Activated T-cell treated with anti-CD3 and anti-CD28 coated beads, Interleukin-2, amount 50 U/mL, for 48 hours (primary cell): ENCODE data around the gene TOE1.
A peak's percentile ranks its signal among the peaks of the same experiment; 100 is the strongest.
"Not testable (repeated sequence)": the region's sequence is repeated elsewhere in the genome, so short reads cannot be mapped to it uniquely, and the experiment has no call there.

Experiments used
- DNase-seq, 2 experiments: peaks; one replicate each; pipeline ENCODE4 v3.0.0-alpha.2; 2020

TOE1 gene

GRCh38 chr1:45356186-45356585, 16.2 kb downstream of the TOE1 start:
- DNase-seq: no peak

DNA sequence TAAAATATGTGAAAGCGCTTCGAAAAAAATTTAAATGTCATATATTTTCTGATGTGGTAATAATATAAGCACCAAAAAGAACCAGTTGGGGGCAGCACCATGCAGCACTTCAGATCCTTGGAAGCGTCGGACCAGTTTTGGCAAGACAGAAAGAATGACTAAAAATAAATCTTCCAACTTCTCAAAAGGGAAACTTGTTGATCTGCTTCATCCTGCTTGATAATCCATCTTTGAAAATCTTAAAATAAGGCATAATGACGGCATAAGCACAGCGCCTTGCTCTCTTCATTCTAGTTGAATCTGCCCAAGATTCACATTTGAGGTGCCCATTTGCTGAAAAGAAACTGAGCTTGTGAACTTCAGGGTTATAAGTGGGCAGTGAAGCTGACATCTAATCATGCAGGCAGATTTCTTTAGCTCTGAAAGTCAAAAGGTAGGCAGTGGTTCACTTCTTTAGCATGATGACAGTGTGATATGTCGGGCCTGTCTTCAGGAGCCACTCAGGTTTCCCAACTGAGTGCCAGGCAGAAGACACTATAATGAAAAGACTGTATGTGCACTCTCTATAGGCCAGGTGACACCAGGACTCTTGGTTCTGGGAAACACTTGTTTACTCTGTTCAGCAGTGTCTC, 20.0 kb downstream of the TOE1 start:
- peak; percentile 65 for DNase-seq

DNA sequence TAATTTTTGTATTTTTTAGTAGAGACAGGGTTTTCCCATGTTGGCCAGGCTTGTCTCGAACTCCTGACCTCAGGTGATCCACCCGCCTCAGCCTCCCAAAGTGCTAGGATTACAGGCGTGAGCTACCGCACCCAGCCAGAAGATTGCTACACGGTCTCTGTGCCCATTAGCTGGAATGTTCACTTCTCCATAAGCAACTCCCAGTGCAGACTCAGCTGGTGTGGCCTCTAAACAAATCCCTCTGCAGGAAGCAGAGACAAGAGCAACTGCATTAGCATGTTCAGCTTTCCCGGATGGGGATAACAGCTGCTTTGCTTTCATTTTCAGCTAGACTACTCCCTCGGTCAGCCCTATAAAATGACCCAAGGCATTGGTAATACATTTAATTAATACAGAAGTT, 21.0 kb downstream of the TOE1 start:
- DNase-seq: not testable (repeated sequence)

DNA sequence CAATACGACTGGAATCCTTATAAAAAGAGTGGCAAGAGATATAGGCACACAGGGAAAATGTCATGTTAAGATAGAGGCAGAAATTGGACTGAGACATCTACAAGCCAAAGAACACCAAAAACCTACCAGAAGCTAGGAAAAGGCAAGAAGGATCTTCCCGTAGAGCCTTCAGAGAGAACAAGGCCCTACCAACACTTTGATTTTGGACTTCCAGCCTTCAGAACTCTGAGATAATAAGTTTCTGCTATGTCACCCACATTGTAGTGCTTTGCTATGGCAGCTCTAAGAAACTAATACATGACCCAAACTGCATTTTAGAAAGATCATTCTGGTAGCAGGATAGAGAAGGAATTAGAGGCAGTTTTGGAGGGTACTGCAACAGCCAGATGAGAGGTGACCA, 24.3 kb downstream of the TOE1 start:
- DNase-seq: no peak

GRCh38 chr1:45365051-45365450, 25.1 kb downstream of the TOE1 start:
- no peak for DNase-seq

DNA sequence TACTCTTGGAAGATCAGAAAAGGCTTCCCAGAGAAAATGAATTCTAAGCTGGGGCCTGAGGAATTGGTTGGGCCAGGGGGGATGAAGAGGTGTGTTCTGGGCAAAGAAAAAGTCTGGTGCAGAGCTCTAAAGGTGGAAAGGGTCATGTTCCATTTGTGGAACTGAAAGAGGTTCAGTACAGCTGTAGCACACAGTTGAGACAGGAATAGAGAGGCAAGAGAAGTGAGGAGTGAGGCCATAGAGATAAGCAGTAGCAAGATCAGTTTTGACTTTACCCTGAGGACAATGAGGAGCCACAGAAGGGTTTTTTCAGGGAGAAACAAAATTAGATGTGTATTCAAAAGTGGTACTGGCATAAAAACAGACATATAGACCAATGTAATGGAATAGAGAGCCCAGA, 30.6 kb downstream of the TOE1 start:
- no peak for DNase-seq

GRCh38 chr1:45373573-45373972, 33.6 kb downstream of the TOE1 start:
- DNase-seq: no peak

DNA sequence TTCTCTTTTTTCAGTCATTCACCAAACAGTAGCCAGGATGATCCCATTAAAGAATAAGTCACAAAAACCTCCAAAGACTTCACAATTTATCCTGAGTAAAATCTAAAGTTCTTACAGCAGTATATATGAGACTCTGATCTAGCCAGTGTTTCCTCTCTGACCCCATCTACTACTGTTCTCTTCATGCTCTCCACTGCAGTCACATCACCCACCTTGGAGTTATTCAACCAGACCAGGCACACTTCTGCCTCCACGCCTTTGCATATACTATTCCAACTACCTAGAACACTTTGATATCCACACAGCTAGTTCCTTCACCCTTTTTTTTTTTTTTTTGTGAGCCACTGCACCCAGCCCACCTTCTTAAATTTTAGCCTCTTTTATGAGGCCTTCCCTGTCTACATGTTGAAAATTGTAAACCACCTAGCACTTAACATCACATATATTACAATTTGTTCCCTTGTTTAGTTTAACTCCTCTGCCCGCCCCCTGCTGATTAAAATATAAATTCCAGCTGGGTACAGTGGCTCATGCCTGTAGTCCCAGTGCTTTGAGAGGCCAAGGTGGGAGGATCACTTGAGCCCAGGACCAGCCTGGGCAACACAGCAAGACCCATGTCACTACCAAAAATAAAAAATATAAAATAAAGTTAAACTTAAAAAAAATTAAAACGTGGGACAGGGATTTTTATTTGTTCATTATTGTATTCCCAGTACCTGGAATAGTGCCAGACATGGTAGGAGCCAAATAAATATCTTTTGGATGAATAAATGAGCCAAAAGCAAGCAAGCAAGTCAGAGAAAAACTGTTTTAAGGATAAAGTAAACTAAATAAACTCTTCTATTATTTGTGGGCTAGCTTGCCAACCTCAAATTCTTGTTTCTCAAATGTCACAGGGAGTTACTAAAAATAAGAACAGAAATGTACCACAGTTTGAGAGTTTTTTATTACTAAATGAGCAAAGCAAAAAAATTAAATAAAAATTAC, 35.4 kb downstream of the TOE1 start:
- DNase-seq: no peak

DNA sequence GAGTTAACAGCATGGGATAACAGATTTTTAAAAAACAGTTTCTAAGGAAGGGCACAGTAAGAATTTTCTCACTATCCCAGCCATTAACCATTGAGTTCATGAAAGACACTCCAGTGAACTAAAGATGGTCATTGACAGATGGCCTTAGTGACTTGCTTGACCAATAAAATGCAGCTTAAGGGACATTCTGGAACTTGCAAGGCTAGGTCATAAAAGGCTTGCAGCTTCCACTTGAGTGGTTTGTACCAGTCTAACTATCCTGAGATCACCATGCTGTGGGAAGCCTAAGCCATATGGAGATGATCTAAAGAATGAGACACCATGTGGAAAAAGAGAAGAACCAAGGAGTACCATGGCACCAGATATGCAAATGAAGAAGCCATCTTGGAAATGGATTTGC, 38.2 kb downstream of the TOE1 start:
- DNase-seq: no peak

- no peak for DNase-seq
Measured at GRCh38 chr1:45379524-45379923, 39.6 kb downstream of the TOE1 start.

GRCh38 chr1:45380125-45380524, 40.2 kb downstream of the TOE1 start:
- DNase-seq: no peak

- DNase-seq: no peak
Measured at GRCh38 chr1:45380730-45381129, 40.8 kb downstream of the TOE1 start.

DNA sequence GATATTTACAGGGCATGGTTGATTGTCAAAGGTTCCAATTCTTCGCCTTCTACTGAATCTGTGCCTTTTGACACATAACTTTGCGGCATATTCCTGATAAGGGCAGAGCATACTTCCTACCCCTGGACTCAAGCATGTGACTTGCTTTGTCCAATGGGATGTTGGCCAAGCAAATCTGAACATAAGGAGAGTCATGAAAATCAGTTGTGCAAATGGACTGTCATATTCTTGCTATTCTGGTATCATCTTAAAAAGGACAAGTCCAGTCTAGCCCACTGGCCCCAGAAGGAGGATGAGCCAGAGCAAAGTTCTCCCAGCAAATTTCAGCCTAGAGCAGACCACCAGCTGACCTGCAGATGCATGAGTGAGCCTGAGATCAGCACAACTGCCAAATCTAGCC, 41.3 kb downstream of the TOE1 start:
- DNase-seq: no peak

GRCh38 chr1:45383191-45383590, 43.2 kb downstream of the TOE1 start:
- no peak for DNase-seq

DNA sequence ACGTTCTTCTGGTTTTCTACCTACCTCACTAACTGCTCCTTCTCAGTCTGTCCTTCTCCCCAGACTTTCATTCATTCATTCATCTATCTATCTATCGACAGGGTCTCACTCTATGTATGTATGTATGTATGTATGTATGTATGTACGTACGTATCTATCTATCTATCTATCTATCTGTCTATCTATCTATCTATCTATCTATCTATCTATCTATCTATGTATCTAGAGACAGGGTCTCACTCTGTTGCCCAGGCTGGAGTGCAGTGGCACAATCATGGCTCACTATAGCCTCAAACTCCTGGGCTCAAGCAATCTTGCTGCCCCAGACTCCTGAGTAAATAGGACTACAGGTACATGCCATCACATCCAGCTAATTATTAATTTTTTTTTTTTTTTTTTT, 44.2 kb downstream of the TOE1 start:
- DNase-seq: not testable (repeated sequence)

DNA sequence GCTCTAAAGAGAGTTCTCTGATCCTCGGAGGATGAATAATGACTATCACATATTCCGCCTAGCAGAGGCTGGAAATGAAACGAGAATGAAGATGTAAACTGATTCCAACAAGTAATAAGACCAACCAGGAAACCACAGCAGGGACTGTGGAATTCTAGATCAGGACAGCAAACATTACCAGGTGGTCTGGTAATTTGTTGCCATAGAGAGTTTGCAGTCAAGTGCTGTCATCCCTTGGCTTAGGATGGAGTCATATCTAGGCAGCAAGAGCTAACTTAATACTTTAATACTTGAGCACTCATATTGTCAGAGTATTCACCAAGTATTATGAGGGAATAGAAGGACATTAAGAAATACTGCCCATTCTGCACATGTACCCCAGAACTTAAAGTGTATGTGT, 45.3 kb downstream of the TOE1 start:
- DNase-seq: no peak

DNA sequence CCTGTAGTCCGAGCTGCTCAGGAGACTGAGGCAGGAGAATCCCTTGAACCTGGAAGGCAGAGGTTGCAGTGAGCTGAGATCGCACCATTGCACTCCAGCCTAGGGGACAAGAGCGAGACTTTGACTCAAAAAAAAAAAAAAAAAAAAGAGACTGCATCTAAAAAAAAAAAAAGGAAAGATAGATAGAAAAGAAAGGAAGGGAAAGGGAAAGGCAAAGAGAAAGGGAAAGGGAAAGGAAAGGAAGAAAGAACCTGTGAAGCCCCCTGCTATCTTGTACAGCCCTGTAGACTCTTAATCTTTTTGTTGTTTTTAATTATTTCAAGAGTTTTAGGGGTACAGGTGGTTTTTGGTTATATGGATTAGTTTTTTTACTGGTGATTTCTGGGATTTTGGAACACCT, 46.2 kb downstream of the TOE1 start:
- no peak for DNase-seq
